SK-N-SH (cell line): Measurements from ENCODE around the gene AP1M2. TPM values are rescaled to one million over a fixed set of nuclear protein-coding genes. Genes with fewer than 3 reads are reported as not detected.
"Not testable (repeated sequence)": the region's sequence is repeated elsewhere in the genome, so short reads cannot be mapped to it uniquely, and the experiment has no call there.

Experiments used
- CTCF ChIA-PET: fragments of 300-600, 350-600 bp; formaldehyde crosslinking; extraction: SDS; loops from one replicate; lab custom pipeline; 2021; lab: Yijun Ruan, JAX
- POLR2A ChIA-PET: fragments of 350-600 bp; sonication (Branson Sonifier 250); formaldehyde crosslinking; extraction: SDS; loops from one replicate; lab custom pipeline; 2020; ENCODE audit warnings: antibody characterized with exemption, inconsistent platforms; lab: Yijun Ruan, JAX
- DNase-seq: peaks from one replicate; pipeline ENCODE4 v3.0.0; 2012
- H2AFZ ChIP-seq: fragments of 200-600 bp; sonication (generic); 2 replicates; pipeline ENCODE4 v1.8.1; 2016; ENCODE audit warnings: antibody characterized with exemption, mild to moderate bottlenecking, low read depth
- H3F3A ChIP-seq: fragments of 200-600 bp; sonication (generic); replicated peaks from 2 replicates; pipeline ENCODE3; 2016; ENCODE audit warnings: antibody characterized with exemption, mild to moderate bottlenecking; ENCODE audit not compliant: insufficient read depth
- H3K27ac ChIP-seq, 2 experiments: fragments of 200-500 bp in 1 of 2; fragments of 200-600 bp in 1 of 2; sonication (Bioruptor generic) in 1 of 2; sonication (generic), shearing (Covaris generic) in 1 of 2; 2 replicates each; pipeline versions ENCODE4 v1.5.1 to v1.6.1; 2014 to 2016; ENCODE audit warnings: low read depth in 2 of 2, inconsistent platforms in 1 of 2, low read length in 1 of 2, mild to moderate bottlenecking in 1 of 2, mixed read lengths in 1 of 2
- H3K27me3 ChIP-seq: fragments of 200-600 bp; sonication (generic), shearing (Covaris generic); 2 replicates; pipeline ENCODE4 v1.6.1; 2016; ENCODE audit warnings: mixed run types; ENCODE audit not compliant: insufficient read depth
- H3K36me3 ChIP-seq, 2 experiments: fragments of 200-500 bp in 1 of 2; fragments of 200-600 bp in 1 of 2; sonication (Bioruptor generic) in 1 of 2; sonication (generic) in 1 of 2; replicated peaks in 1 of 2; 2 replicates each; pipeline versions ENCODE3 to v1.5.1; 2014 to 2016; ENCODE audit warnings: low read length in 1 of 2, mild to moderate bottlenecking in 1 of 2; ENCODE audit not compliant: insufficient read depth in 2 of 2, control insufficient read depth in 1 of 2
- H3K4me1 ChIP-seq, 2 experiments: fragments of 200-500 bp in 1 of 2; fragments of 200-600 bp in 1 of 2; sonication (Bioruptor generic) in 1 of 2; sonication (generic), shearing (Covaris generic) in 1 of 2; 2 replicates each; pipeline versions ENCODE4 v1.5.1 to v1.6.1; 2014 to 2016; ENCODE audit warnings: low read depth in 1 of 2, low read length in 1 of 2, mixed run types in 1 of 2; ENCODE audit not compliant: insufficient read depth in 2 of 2, control insufficient read depth in 1 of 2
- H3K4me2 ChIP-seq: fragments of 200-600 bp; sonication (generic), shearing (Covaris generic); 2 replicates; pipeline ENCODE4 v1.6.1; 2017; ENCODE audit warnings: mixed run types
- H3K4me3 ChIP-seq, 2 experiments: fragments of 200-500 bp in 1 of 2; fragments of 200-600 bp in 1 of 2; sonication (Bioruptor generic) in 1 of 2; sonication (generic), shearing (Covaris generic) in 1 of 2; 2 replicates each; pipeline versions ENCODE4 v1.5.1 to v1.8.1; 2014 to 2016; ENCODE audit warnings: low read depth in 2 of 2, inconsistent platforms in 1 of 2, low read length in 1 of 2, mild to moderate bottlenecking in 1 of 2, mixed read lengths in 1 of 2, moderate library complexity in 1 of 2
- H3K79me2 ChIP-seq: fragments of 200-600 bp; sonication (generic); 2 replicates; pipeline ENCODE4 v1.8.1; 2017; ENCODE audit warnings: mild to moderate bottlenecking; ENCODE audit not compliant: insufficient read depth
- H3K9ac ChIP-seq: fragments of 200-600 bp; sonication (generic); 2 replicates; pipeline ENCODE4 v1.6.1; 2017; ENCODE audit warnings: mixed run types
- H3K9me2 ChIP-seq: fragments of 200-600 bp; sonication (generic); 2 replicates; pipeline ENCODE4 v1.6.1; 2017; ENCODE audit warnings: mixed run types
- H3K9me3 ChIP-seq: fragments of 200-600 bp; sonication (generic); 2 replicates; pipeline ENCODE4 v1.6.1; 2017; ENCODE audit warnings: mixed run types, mild to moderate bottlenecking, moderate library complexity
- H4K20me1 ChIP-seq: fragments of 200-600 bp; sonication (generic); 2 replicates; pipeline ENCODE4 v1.6.1; 2017; ENCODE audit warnings: mild to moderate bottlenecking, mixed run types; ENCODE audit not compliant: insufficient read depth
- CHD2 ChIP-seq: fragments of 150-350 bp; IDR thresholded peaks from 2 replicates; pipeline ENCODE4 v1.6.1; 2018; ENCODE audit warnings: low read length; ENCODE audit not compliant: partially characterized antibody
- FOSL2 ChIP-seq: IDR thresholded peaks from 2 replicates; pipeline ENCODE4 v1.4.0; 2012; ENCODE audit warnings: low read depth, mild to moderate bottlenecking, moderate library complexity, borderline replicate concordance
- FOXJ3 ChIP-seq: sonication (generic); formaldehyde crosslinking; IDR thresholded peaks from 2 replicates; pipeline ENCODE4 v1.5.1; 2020; ENCODE audit warnings: mild to moderate bottlenecking, missing genetic modification reagents
- FOXM1 ChIP-seq: IDR thresholded peaks from 2 replicates; pipeline ENCODE4 v1.4.0; 2012; ENCODE audit warnings: low read depth, mild to moderate bottlenecking
- MAX ChIP-seq: IDR thresholded peaks from 2 replicates; pipeline ENCODE4 v1.4.0; 2012; ENCODE audit warnings: low read depth
- MEF2A ChIP-seq: IDR thresholded peaks from 2 replicates; pipeline ENCODE4 v1.4.0; 2012; ENCODE audit warnings: low read depth, borderline replicate concordance
- RCOR1 ChIP-seq: fragments of 150-350 bp; IDR thresholded peaks from 2 replicates; pipeline ENCODE4 v1.6.1; 2017; ENCODE audit warnings: antibody characterized with exemption, low read length
- REST ChIP-seq: IDR thresholded peaks from 2 replicates; pipeline ENCODE4 v1.6.1; 2012; ENCODE audit warnings: mild to moderate bottlenecking, low read depth, low read length, moderate library complexity
- TAF1 ChIP-seq: IDR thresholded peaks from 2 replicates; pipeline ENCODE4 v1.6.1; 2012; ENCODE audit warnings: low read depth, mild to moderate bottlenecking, low read length, moderate library complexity, borderline replicate concordance
- WGBS: methylation state at CpG from one replicate; pipeline ENCODE4 v1.1.6; 2017; ENCODE audit warnings: low lambda C conversion rate; 5-methylcytosine and 5-hydroxymethylcytosine counted together
- polyA plus RNA-seq, 3 experiments: library from polyadenylated mRNA; depleted of rRNA; stranded (reverse); fragments of >200 nt; gene quantifications; 2 replicates each; pipeline ENCODE4 v1.2.3, GENCODE V29; 2012
- TF ChIP-seq, protein P1 (sequence below): IDR thresholded peaks from 2 replicates; pipeline ENCODE4 v1.4.0; 2012; ENCODE audit warnings: low read depth, borderline replicate concordance
- TF ChIP-seq, protein P2 (sequence below): fragments of 200-600 bp; sonication (generic); IDR thresholded peaks from 2 replicates; pipeline ENCODE4 v1.6.1; 2017; ENCODE audit warnings: antibody characterized with exemption, mild to moderate bottlenecking, moderate library complexity

The AP1M2 gene
- polyA plus RNA-seq, 1 of the 3 experiments (the other 2 are of a cell fraction): 0.30 TPM

DNA sequence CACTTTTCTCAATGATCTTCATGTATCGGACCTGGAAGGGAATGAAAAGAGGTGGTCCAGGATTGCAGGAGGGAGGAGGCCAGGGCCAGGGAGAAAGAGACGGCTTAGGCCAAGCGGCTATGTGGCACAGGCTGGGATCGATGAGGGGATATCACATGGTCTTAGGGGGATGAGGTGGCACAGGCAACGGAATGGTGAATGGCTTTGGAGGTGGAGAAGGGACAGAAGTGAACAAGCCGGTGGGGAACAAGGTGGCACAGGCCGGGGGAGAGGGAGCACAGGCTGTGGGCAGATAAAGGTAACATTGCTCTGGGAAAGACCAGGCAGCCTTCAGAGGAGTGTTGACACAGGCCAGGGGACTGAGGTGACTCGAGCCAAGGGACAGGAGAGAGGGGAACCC, 12.7 kb downstream of the AP1M2 start:
- no peak overlapping the region for H3K4me3 ChIP-seq
- POLR2A ChIA-PET: no interaction called here
- H4K20me1 ChIP-seq: no peaks in the 10 kb centered on the region
- H3K27me3 ChIP-seq: no peaks in the 10 kb centered on the region
- H3K36me3 ChIP-seq: no peaks in the 10 kb centered on the region
- CTCF ChIA-PET: interaction anchor here (2.3 to 7.6 kb wide), 3 partner anchors 33 to 125 kb away, joined by 8 to 46 read pairs (median 12); no protein-coding TSS in a partner anchor
- no peaks in the 10 kb centered on the region for H3K9me2 ChIP-seq
- H3K4me2 ChIP-seq: no peak overlapping the region
- H3K4me1 ChIP-seq: peaks cover 0 to 6% of the 10 kb centered on the region in 2 experiments; a peak in 1 of 4 replicates
- TF ChIP-seq, protein P1, sequence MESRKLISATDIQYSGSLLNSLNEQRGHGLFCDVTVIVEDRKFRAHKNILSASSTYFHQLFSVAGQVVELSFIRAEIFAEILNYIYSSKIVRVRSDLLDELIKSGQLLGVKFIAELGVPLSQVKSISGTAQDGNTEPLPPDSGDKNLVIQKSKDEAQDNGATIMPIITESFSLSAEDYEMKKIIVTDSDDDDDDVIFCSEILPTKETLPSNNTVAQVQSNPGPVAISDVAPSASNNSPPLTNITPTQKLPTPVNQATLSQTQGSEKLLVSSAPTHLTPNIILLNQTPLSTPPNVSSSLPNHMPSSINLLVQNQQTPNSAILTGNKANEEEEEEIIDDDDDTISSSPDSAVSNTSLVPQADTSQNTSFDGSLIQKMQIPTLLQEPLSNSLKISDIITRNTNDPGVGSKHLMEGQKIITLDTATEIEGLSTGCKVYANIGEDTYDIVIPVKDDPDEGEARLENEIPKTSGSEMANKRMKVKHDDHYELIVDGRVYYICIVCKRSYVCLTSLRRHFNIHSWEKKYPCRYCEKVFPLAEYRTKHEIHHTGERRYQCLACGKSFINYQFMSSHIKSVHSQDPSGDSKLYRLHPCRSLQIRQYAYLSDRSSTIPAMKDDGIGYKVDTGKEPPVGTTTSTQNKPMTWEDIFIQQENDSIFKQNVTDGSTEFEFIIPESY: no peak
- TF ChIP-seq TAF1 (no peak), FOXJ3 (CRISPR knock-in tag) (no peak), FOXM1 (no peak), MEF2A (no peak)
- peaks cover 4% of the 10 kb centered on the region for H3F3A ChIP-seq
- no peak overlapping the region for H2AFZ ChIP-seq
- WGBS: 90% methylated on average over 8 of the region's 8 CpGs
- H3K9ac ChIP-seq: no peak overlapping the region
- no peaks in the 10 kb centered on the region for H3K79me2 ChIP-seq
- H3K27ac ChIP-seq: no peak overlapping the region
- no peak for DNase-seq
- no peaks in the 10 kb centered on the region for H3K9me3 ChIP-seq

DNA sequence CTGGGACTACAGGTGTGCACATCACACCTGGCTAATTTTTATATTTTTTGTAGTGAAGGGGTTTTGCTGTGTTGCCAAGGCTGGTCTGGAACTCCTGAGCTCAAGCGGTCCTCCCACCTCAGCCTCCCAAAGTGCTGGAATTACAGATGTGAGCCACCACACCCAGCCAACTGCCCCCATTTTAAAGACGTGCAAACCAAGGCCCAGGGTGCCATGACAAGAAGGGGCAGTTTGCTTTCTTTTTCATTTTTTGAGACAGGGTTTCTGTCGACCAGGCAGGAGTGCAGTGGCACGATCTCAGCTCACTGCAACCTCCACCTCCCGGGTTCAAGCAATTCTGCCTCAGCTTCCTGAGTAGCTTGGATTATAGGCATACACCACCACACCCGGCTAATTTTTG, 13.3 kb downstream of the AP1M2 start:
- H3F3A ChIP-seq, H3K9ac ChIP-seq, H3K36me3 ChIP-seq, H3K4me2 ChIP-seq, H3K4me1 ChIP-seq, POLR2A ChIA-PET, H3K79me2 ChIP-seq, H2AFZ ChIP-seq, H3K4me3 ChIP-seq, H3K27me3 ChIP-seq, H3K9me3 ChIP-seq, H4K20me1 ChIP-seq, H3K9me2 ChIP-seq, H3K27ac ChIP-seq, DNase-seq: not testable (repeated sequence)
- WGBS: 82% methylated on average over 6 of the region's 6 CpGs
- CTCF ChIA-PET: interaction anchor here (1.1 to 7.6 kb wide), 7 partner anchors 7 to 126 kb away, joined by 3 to 46 read pairs (median 8); no protein-coding TSS in a partner anchor

GRCh38 chr19:10568826-10569651, 18.1 kb downstream of the AP1M2 start, which contains the start of gene CDKN2D:
TSS of gene CDKN2D (minus strand) at chr19:10568979. CDS start at chr19:10568653, 326 bp downstream.
- Histone ChIP-seq H2AFZ (peak within 1 kb of the TSS; percentile 84), H3K36me3 (no peaks in the 10 kb centered on the region), H3K9ac (peak within 1 kb of the TSS; percentile 87), H3K4me3 (peak within 1 kb of the TSS; percentile 70 to 76), H3K4me2 (peak within 1 kb of the TSS; percentile 94), H3K79me2 (peaks cover 32% of the 10 kb centered on the region), H3F3A (peaks cover 13% of the 10 kb centered on the region), H3K9me3 (no peaks in the 10 kb centered on the region), H3K27ac (peak within 1 kb of the TSS; percentile 77 to 88), H4K20me1 (no peaks in the 10 kb centered on the region), H3K4me1 (peaks cover 8 to 32% of the 10 kb centered on the region in 2 experiments; a peak in 3 of 4 replicates), H3K9me2 (no peaks in the 10 kb centered on the region), H3K27me3 (no peaks in the 10 kb centered on the region)
- DNase-seq: peak; percentile 96
- WGBS: under 1% methylated on average over 48 of the region's 71 CpGs
- ChIA-PET CTCF (interaction anchor here (0.7 to 6.4 kb wide), 10 partner anchors 12 to 297 kb away, joined by 3 to 42 read pairs (median 4); partner anchors contain the start of gene QTRT1), POLR2A (interaction anchor here (0.6 kb wide), 1 partner anchor 66 kb away, joined by 3 read pairs; the partner anchor contains the start of gene KEAP1)
- no peak for TF ChIP-seq REST
- TF ChIP-seq, protein P2, sequence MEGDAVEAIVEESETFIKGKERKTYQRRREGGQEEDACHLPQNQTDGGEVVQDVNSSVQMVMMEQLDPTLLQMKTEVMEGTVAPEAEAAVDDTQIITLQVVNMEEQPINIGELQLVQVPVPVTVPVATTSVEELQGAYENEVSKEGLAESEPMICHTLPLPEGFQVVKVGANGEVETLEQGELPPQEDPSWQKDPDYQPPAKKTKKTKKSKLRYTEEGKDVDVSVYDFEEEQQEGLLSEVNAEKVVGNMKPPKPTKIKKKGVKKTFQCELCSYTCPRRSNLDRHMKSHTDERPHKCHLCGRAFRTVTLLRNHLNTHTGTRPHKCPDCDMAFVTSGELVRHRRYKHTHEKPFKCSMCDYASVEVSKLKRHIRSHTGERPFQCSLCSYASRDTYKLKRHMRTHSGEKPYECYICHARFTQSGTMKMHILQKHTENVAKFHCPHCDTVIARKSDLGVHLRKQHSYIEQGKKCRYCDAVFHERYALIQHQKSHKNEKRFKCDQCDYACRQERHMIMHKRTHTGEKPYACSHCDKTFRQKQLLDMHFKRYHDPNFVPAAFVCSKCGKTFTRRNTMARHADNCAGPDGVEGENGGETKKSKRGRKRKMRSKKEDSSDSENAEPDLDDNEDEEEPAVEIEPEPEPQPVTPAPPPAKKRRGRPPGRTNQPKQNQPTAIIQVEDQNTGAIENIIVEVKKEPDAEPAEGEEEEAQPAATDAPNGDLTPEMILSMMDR: no peak
- no peak for TF ChIP-seq FOXJ3 (CRISPR knock-in tag)
- TF ChIP-seq FOSL2: no peak
- peak; percentile 86 for TF ChIP-seq CHD2
- no peak for TF ChIP-seq MEF2A
- no peak for TF ChIP-seq RCOR1
- TF ChIP-seq MAX: peak; percentile 92
